Measurements from ENCODE around the gene PTPRA. TPM values are rescaled to one million over a fixed set of nuclear protein-coding genes. Genes with fewer than 3 reads are reported as not detected.
A peak's percentile ranks its signal among the peaks of the same experiment; 100 is the strongest.

Gene PTPRA
- total RNA-seq, 4 donors from 2014 or later = 18.9 to 32.5 (median 27.3) TPM

- ATAC-seq (no peak), DNase-seq (no peak)
- no peak overlapping the region for H3K4me3 ChIP-seq
- intact Hi-C loops (cut with DNase I; ENCODE audit: low total_unique reads) (no loop called here), in situ Hi-C loops (cut with MboI; ENCODE audit: low sequenced_read_pairs in 4 of 4) (no loop called here)
- no peak overlapping the region for H3K27ac ChIP-seq
- no peaks in the 10 kb centered on the region for H3K9me3 ChIP-seq
- no peaks in the 10 kb centered on the region for H3K27me3 ChIP-seq
- peaks cover 0 to 2% of the 10 kb centered on the region in 2 donors for H3K4me1 ChIP-seq
- TF ChIP-seq POLR2A (IDR thresholded peaks at IDR 0.05) (no peak), CTCF (IDR thresholded peaks at IDR 0.05 in 4 of 5, conservative IDR thresholded peaks at IDR 0.05 in 1 of 5) (no peak)
- H3K36me3 ChIP-seq = peaks cover 0 to 61% of the 10 kb centered on the region in 2 donors
Observed at GRCh38 chr20:3027987-3028386, 154.7 kb downstream of the PTPRA start.

GRCh38 chr20:3031524-3032147 is 158.4 kb downstream of the PTPRA start:
- in situ Hi-C loops (cut with MboI; ENCODE audit: low sequenced_read_pairs in 4 of 4) = no loop called here
- Histone ChIP-seq H3K9me3 (no peaks in the 10 kb centered on the region), H3K36me3 (peaks cover 0 to 57% of the 10 kb centered on the region in 2 donors), H3K27me3 (no peaks in the 10 kb centered on the region), H3K4me1 (peaks cover 0 to 3% of the 10 kb centered on the region in 2 donors), H3K27ac (no peak overlapping the region), H3K4me3 (no peak overlapping the region)
- no peak for DNase-seq
- intact Hi-C loops (cut with DNase I; ENCODE audit: low total_unique reads) = no loop called here
- ATAC-seq = no peak
- no peak for TF ChIP-seq POLR2A (IDR thresholded peaks at IDR 0.05)

GRCh38 chr20:3032624-3033023 is 159.3 kb downstream of the PTPRA start:
- Histone ChIP-seq H3K9me3 (no peaks in the 10 kb centered on the region), H3K27ac (peak overlapping the region in 3 of 4 donors; percentile 41 to 61 (median 57)), H3K4me1 (peaks cover 0 to 3% of the 10 kb centered on the region in 2 donors), H3K27me3 (no peaks in the 10 kb centered on the region), H3K4me3 (no peak overlapping the region), H3K36me3 (peaks cover 0 to 55% of the 10 kb centered on the region in 2 donors)
- ATAC-seq = peak; percentile 51 to 59
- intact Hi-C loops (cut with DNase I; ENCODE audit: low total_unique reads) = no loop called here
- in situ Hi-C loops (cut with MboI; ENCODE audit: low sequenced_read_pairs in 4 of 4) = no loop called here
- peak; percentile 42 to 72 for DNase-seq
- TF ChIP-seq CTCF (IDR thresholded peaks at IDR 0.05 in 4 of 5, conservative IDR thresholded peaks at IDR 0.05 in 1 of 5) (no peak), POLR2A (IDR thresholded peaks at IDR 0.05) (no peak)

- peaks cover 0 to 61% of the 10 kb centered on the region in 2 donors for H3K36me3 ChIP-seq
- no peaks in the 10 kb centered on the region for H3K27me3 ChIP-seq
- in situ Hi-C loops (cut with MboI; ENCODE audit: low sequenced_read_pairs in 4 of 4) (no loop called here), intact Hi-C loops (cut with DNase I; ENCODE audit: low total_unique reads) (no loop called here)
- DNase-seq (no peak), ATAC-seq (no peak)
- H3K4me3 ChIP-seq = no peak overlapping the region
- no peak overlapping the region for H3K27ac ChIP-seq
- peaks cover 0 to 9% of the 10 kb centered on the region in 2 donors for H3K4me1 ChIP-seq
- no peak for TF ChIP-seq CTCF (IDR thresholded peaks at IDR 0.05 in 4 of 5, conservative IDR thresholded peaks at IDR 0.05 in 1 of 5)
- TF ChIP-seq POLR2A (IDR thresholded peaks at IDR 0.05) = no peak
- no peaks in the 10 kb centered on the region for H3K9me3 ChIP-seq
Observed at GRCh38 chr20:3037654-3038053, 164.4 kb downstream of the PTPRA start.

GRCh38 chr20:3038454-3038853 is 165.2 kb downstream of the PTPRA start:
- Histone ChIP-seq H3K9me3 (no peaks in the 10 kb centered on the region), H3K4me3 (no peak overlapping the region), H3K27me3 (no peaks in the 10 kb centered on the region), H3K36me3 (peaks cover 0 to 61% of the 10 kb centered on the region in 2 donors), H3K27ac (no peak overlapping the region), H3K4me1 (peaks cover 3 to 6% of the 10 kb centered on the region in 2 donors)
- ATAC-seq (no peak), DNase-seq (no peak)
- TF ChIP-seq POLR2A (IDR thresholded peaks at IDR 0.05) = no peak
- no peak for TF ChIP-seq CTCF (IDR thresholded peaks at IDR 0.05 in 4 of 5, conservative IDR thresholded peaks at IDR 0.05 in 1 of 5)
- in situ Hi-C loops (cut with MboI; ENCODE audit: low sequenced_read_pairs in 4 of 4) (no loop called here), intact Hi-C loops (cut with DNase I; ENCODE audit: low total_unique reads) (no loop called here)

Data from gastrocnemius medialis (tissue), 4 donors.